DMS53 treated with DMSO at 0.1 percent for 48 hours (cell line): ENCODE results near the gene PLEKHA5.

Experiments
- DNase-seq: peaks from one replicate; lab custom pipeline; 2025; ENCODE audit not compliant: unreplicated experiment; lab: John Stamatoyannopoulos, UW

Gene PLEKHA5

GRCh38 chr12:19129122-19129485 lies 429 bp upstream of the PLEKHA5 start:
- DNase-seq = no peak

GRCh38 chr12:19130224-19131024 lies 891 bp downstream of the PLEKHA5 start:
- peak; percentile 41 for DNase-seq

- peak; percentile 62 for DNase-seq
Measured at GRCh38 chr12:19131025-19131444, 1.5 kb downstream of the PLEKHA5 start.

- no peak for DNase-seq
Measured at GRCh38 chr12:19138551-19138950, 9.0 kb downstream of the PLEKHA5 start.

- DNase-seq = no peak
Measured at GRCh38 chr12:19138956-19139355, 9.4 kb downstream of the PLEKHA5 start.

GRCh38 chr12:19139615-19140194 lies 10.2 kb downstream of the PLEKHA5 start:
- DNase-seq = no peak

- DNase-seq = no peak
Measured at GRCh38 chr12:19140381-19141236, 11.1 kb downstream of the PLEKHA5 start.

- no peak for DNase-seq
Measured at GRCh38 chr12:19142499-19142898, 13.0 kb downstream of the PLEKHA5 start.

- no peak for DNase-seq
Measured at GRCh38 chr12:19144287-19144686, 14.8 kb downstream of the PLEKHA5 start.

- no peak for DNase-seq
Measured at GRCh38 chr12:19144985-19145384, 15.5 kb downstream of the PLEKHA5 start.

GRCh38 chr12:19148860-19149259 lies 19.3 kb downstream of the PLEKHA5 start:
- DNase-seq = no peak

- DNase-seq = no peak
Measured at GRCh38 chr12:19150273-19150900, 20.9 kb downstream of the PLEKHA5 start.

- no peak for DNase-seq
Measured at GRCh38 chr12:19151298-19151697, 21.8 kb downstream of the PLEKHA5 start.

- DNase-seq = no peak
Measured at GRCh38 chr12:19153396-19153795, 23.9 kb downstream of the PLEKHA5 start.

GRCh38 chr12:19154686-19155085 lies 25.2 kb downstream of the PLEKHA5 start:
- DNase-seq = no peak

- DNase-seq = no peak
Measured at GRCh38 chr12:19155981-19156734, 26.6 kb downstream of the PLEKHA5 start.

GRCh38 chr12:19158923-19159322 lies 29.4 kb downstream of the PLEKHA5 start:
- DNase-seq = no peak

GRCh38 chr12:19161216-19161615 lies 31.7 kb downstream of the PLEKHA5 start:
- no peak for DNase-seq

GRCh38 chr12:19165451-19165850 lies 35.9 kb downstream of the PLEKHA5 start:
- peak; percentile 75 for DNase-seq

GRCh38 chr12:19166387-19166786 lies 36.9 kb downstream of the PLEKHA5 start:
- DNase-seq = no peak

- DNase-seq = no peak
Measured at GRCh38 chr12:19166956-19167355, 37.4 kb downstream of the PLEKHA5 start.
